GM21367 (cell line): Measurements from ENCODE around the gene NFATC3.
"Not testable (repeated sequence)": the region's sequence is repeated elsewhere in the genome, so short reads cannot be mapped to it uniquely, and the experiment has no call there.

Experiments used
- ATAC-seq: cut with Tn5 transposase; IDR thresholded peaks from one replicate; pipeline ENCODE4 v1.9.1; 2021; ENCODE audit not compliant: unreplicated experiment

The NFATC3 gene

DNA sequence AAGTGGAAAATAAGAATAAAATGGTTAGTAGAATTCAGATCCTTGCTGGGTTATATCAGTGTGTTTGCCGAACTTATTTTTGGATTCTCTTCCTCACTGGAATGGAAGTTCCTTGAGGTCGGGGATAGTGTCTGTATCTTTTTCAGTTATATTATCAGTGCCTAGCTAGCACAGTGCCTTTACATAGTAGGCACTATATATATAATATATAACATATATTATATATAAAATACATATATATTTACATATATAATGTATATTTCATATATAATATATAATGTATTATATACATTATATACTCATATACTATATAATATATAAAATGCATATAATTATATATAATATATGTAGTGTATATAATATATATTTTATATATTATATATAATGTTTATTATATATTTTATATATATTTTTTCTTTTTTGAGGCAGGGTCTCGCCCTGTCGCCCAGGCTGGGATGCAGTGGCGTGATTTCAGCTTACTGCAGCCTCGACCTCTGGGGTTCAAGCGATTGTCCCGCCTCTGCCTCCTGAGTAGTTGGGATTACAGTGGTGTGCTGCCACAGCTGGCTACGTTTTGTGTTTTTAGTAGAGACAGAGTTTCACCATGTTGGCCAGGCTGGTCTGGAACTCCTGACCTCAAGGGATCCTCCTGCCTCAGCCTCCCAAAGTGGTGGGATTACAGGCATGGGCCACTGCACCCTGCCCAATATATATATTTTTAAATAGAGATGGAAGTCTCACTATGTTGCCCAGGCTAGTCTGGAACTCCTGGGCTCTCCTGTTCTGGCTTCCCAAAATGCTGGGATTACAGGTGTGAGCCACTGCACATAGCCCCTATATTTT lies 3.2 kb downstream of the NFATC3 start:
- ATAC-seq, result no peak

DNA sequence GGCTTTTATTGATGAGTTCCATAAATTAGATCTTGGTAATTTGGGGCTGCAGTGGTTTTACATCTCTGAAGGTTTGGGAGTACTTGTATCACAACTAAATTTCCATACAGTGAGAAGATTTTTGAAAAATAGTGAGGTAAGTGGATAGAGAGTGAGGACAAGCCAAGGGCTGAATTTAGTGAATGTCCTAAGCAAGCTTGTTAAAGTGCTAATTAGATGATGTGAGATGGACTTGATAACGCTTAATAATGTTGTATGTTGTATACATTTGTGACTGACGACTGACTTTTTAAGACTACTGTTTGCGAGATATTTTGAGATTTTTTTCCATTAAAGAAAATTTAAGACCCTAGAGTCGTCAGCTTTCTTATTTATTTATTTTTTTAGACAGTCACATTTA lies 3.9 kb downstream of the NFATC3 start:
- ATAC-seq, result no peak

DNA sequence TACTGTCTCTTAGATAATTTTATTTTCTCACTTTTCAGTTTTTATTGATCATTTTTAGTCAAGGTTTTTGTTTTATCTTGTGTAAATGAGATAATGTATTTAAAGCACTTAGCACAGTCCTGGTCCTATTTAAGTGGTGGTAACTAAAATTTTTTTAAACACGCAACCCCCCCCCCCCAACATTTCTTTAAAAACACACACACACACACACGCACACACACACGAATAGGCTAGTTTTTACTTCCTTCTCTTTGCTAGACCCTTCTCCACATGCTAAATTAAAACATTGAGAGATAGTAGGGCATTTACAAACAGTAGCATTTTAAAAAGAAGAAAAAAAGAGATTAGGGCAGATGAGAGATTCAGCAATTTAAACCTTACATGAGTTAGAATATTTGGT lies 5.0 kb downstream of the NFATC3 start:
- ATAC-seq, result no peak

DNA sequence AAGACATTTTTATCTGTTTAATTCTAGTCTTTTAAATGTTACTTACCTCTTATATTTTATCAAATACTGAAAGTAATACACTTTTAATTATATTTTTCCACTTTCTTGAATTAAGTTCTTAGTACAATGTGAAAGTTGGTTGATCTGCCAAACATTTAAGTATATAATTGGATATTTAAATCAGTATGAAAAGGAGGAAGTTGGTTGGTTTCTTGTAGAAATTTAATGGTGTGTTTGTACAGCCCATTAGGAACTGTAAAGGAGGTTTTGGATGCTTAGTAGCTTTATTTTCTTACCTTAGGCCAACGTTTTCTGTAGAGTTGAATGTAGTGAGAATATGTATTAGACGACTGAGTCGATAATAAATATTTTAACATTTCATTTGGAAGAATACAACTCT lies 5.4 kb downstream of the NFATC3 start:
- ATAC-seq, result no peak

DNA sequence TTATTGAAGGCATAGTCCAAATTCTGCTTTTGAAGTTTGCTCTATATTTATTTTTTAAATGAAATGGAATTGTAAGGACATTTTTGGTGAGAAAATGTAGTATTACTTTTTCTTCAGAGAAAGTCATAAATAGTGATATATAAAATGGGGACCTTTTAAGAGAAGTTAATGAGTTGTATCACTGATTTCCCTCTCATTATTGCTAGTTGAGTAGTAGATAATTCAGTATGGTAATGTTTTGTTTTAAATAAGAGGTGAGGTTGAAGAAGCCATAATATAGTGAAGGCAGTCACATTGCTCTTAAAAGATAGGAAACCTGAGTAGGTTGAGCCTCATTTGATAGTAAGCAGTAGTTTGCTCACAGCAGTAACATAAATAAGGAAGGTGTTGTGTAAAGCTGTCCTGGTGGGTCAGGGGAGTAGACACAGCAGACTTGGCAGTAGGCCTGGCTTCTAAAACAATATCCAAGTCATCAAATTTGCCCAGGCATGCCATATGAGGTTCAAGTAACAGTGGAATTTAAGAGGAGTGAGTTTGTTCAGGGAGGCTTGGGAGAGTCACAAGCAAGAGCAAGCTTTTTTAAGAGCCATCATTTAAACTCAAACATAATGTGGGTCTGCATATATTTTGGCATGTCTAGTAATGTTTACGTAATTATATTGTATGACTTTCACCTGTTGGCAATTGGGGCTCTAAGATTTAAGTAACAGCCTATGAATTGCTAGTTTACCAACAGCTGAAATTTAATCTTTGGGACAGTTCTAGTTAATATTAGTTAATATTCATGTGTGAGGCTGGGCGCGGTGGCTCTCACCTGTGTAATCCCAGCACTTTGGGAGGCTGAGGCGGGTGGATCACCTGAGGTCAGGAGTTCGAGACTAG lies 6.5 kb downstream of the NFATC3 start:
- ATAC-seq, result no peak

DNA sequence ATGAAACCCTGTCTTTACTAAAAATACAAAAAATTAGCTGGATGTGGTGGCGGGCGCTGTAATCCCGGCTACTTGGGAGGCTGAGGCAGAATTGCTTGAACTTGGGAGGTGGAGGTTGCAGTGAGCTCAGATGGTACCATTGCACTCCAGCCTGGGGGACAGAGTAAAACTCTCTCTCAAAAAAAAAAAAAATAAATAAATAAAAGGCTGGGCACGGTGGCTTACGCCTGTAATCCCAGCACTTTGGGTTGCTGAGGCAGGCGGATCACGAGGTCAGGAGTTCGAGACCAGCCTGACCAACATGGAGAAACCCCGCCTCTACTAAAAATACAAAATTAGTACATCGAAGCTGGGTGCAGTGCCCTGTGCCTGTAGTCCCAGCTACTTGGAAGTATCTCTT lies 7.1 kb downstream of the NFATC3 start:
- not testable (repeated sequence) for ATAC-seq

DNA sequence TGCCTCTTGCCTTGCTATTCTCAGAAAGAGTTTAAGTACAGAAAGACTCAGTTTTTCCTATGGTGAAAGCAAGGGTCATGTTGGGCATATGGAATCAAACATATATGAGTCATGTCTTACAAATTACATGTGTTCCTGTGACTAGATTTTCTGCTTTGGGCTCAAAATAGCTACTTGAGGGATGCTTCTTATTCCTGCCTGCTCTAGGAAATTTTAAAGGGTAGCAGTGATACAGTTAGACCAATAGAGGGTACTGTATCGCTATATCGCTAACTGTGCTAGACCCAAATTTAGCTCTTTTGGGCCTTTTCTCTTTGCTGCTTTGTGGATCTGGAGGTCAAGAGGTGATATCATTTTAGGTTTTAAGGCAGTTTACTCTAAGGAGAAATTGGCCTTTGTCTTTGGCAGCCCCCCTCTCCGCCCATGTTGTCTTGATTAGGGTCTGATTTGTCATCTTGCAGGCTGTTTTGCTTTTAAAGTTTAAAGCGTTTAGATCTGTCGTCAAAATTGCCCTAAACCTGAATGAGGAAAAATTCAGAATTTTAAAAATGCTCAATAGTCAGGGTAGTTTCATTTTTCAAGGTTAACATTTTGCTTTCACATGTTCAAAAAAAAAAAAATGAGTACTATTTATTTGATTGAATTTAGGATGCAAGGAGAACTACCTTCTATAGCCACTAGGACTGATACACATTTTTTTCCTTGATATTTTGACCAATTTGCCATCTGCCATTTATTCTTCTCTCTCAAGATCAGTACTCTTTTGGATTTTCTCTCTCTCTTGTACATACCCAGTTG lies 8.8 kb downstream of the NFATC3 start:
- ATAC-seq, result no peak

DNA sequence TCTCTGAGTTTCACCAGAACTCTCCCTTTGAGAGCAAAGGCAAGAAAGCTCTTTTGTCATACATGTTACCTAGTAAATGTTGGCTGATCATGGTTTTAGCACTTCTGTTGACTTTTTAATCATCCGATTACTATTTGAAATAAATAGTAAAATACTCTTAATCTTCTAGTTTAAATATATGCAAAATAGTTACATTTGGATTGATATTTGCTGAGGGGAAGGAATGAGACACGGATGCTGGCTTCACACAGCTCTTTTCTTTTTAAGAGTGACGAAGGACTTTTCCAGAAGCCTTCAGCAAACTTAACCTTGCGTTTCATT lies 9.4 kb downstream of the NFATC3 start:
- ATAC-seq, result no peak

DNA sequence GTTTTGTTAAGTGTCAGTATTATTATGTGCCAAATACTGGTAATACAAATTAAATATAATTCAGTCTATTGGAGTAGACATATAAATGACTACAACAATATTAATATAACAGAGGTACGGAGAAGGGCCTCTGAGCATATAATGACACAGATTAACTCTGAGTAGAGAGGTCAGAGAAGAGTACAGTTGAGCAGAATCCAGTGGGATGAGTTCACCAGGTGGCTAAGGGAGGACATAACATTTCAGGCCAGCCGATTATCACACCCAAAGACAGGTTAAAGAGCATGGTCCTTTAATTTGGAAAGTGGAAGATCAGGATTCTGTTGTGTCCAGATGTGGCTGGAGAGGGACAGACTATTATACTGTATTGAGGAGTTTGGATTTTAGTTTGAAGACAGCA lies 11.3 kb downstream of the NFATC3 start:
- ATAC-seq, result no peak

DNA sequence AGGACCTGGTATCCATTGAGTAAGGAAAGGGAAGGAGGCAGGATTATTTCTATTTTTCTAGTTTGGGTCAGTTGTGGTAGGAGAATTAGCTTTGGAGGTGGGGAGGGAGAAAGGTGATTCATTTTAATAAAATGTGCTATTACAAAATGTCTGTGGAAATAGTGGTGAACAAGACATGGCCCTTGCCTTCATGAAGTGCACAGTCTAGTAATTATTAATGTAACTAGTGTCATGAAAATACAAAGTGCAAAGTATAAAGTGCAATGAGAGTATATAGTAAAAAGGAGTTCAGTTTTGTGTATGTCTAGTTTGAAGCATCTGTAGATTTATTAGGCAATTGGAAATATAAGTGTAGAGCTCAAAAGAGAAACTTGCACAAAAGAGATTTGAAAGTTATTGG lies 11.9 kb downstream of the NFATC3 start:
- ATAC-seq, result no peak

DNA sequence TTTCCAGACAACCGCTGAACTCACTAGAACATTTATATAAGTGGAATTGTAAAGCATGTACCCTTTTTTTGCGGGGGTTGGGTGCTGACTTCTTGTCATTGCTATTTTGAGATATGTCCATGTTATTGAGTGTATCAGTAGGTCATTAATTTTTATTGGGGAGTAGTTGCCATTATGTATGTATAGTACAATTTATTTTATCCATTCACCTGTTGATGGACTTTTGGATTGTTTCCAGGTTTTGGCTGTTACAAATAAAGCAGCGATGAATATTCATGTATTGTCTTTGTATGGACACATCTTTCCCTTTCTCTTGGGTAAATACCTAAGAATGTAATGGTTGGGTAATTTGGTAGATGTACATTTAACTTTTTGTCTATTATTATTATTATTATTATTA lies 12.7 kb downstream of the NFATC3 start:
- no peak for ATAC-seq

DNA sequence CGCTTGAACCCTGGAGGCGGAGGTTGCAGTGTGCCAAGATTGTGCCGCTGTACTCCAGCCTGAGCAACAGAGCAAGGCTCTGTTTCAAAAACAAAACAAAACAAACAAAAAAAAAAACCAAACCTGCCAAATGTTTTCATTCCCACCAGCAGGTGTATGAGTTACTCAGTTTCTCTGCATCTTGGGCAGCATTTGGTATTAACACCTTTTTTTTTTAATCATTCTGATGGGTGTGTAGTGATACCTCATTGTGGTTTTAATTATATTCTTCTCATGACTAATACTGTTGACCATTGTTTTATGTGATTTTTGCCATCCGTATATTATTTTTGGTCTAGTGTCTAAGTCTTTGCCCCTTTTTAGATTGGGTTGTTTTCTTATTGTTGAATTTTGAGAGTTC lies 15.3 kb downstream of the NFATC3 start:
- no peak for ATAC-seq

DNA sequence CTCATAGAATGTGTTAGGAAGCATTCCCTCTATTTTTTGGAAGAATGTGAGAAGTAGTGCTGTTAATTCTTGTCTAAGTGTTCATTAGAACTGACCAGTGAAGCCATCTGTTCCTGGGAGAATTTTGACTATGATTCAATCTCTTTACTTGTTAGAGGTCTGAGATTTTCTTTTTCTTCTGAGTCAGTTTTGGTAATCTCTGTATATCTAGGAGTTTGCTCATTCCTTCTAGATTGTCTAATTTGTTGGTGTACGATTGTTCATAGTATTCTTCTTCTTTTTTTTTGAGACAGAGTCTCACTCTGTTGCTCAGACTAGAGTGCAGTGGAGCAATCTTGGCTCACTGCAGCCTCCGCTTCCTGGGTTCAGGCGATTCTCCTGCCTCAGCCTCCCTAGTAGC lies 20.4 kb downstream of the NFATC3 start:
- ATAC-seq, result no peak

DNA sequence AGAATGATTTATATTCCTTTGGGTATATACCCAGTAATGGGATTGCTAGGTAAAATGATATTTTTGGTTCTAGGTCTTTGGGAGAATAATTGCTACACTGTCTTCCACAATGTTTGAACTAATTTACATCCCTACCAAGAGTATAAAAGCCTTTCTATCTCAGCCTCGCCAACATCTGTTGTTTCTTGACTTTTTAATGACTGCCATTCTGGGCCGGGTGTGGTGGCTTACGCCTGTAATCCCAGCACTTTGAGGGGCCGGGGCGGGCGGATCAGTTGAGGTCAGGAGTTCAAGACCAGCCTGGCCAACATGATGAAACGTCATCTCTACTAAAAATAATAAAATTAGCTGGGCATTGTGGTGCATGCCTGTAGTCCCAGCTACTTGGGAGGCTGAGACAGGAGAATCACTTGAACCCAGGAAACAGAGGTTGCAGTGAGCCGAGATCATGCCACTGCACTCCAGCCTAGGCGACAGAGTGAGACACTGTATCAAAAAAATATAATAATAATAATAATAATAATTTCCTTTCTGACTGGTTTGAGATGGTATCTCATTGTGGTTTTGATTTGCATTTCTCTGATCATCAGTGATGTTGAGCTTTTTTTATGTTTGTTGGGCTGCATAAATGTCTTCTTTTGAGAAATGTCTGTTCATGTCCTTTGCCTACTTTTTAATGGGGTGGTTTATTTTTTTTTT lies 22.2 kb downstream of the NFATC3 start:
- ATAC-seq, result not testable (repeated sequence)

DNA sequence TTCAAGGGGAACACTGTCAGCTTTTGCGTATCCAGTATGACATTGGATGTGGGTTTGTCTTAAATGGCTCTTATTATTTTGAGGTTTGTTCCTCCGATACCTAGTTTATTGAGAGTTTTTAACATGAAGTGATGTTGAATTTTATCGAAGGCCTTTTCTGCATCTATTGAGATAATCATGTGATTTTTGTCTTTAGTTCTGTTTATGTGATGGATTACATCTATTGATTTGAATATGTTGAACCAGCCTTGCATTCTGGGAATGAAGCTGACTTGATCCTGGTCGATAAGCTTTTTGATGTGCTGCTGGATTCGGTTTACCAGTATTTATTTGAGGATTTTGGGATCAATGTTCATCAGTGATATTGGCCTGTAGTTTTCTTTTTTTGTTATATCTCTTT lies 24.0 kb downstream of the NFATC3 start:
- ATAC-seq, result not testable (repeated sequence)

DNA sequence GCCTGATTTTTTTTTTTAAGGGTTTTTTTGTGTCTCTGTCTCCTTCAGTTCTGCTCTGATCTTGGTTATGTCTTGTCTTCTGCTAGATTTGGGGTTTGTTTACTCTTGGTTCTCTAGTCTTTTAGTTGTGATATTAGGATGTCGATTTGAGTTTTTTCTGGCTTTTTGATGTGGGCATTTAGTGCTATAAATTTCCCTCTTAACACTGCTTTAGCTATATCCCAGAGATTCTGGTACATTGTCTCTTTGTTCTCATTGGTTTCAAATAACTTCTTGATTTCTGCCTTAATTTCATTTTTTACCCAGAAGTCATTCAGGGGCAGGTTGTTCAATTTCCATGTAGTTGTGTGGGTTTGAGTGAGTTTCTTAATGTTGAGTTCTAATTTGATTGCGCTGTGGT lies 25.4 kb downstream of the NFATC3 start:
- not testable (repeated sequence) for ATAC-seq

DNA sequence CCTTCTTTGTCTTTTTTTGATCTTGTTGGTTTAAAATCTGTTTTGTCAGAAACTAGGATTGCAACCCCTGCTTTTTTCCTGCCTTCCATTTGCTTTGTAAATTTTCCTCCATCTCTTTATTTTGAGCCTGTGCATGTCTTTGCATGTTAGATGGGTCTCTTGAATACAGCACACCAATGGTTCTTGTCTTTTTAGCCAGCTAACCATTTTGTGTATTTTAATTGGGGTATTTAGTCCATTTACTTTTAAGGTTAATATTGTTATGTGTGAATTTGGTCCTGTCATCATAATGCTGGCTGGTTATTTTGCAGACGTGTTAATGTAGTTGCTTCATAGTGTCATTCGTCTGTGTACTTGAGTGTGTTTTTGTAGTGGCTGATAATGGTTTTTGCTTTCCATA lies 26.2 kb downstream of the NFATC3 start:
- ATAC-seq, result no peak

DNA sequence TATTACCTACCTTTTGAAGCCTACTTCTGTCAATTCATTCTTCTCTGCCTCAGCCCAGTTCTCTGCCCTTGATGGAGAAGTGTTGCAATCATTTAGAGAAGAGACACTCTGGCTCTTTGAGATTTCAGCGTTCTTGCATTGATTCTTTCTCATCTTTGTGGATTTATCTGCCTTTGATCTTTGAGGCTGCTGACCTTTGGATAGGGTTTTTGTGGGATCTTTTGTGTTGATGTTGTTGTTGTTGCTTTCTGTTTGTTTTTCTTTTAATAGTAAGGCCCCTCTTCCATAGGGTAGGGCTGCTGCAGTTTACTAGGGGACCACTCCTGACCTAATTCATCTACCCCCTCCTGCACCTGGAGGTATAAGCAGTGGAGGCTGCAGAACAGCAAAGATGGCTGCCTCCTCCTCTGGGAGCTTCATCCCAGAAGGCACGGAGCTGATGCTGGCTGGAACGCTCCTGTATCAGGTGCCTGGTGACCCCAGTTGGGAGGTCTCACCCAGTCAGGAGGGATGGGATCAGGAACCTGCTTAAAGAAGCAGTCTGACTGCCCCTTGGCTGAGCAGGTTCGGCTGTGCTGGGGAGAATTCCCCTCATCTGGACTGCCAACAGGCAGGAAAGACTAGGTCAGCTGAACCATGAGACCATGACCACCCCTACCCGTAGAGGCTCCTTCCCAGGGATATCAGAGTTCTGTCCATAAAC lies 28.0 kb downstream of the NFATC3 start:
- ATAC-seq, result no peak

DNA sequence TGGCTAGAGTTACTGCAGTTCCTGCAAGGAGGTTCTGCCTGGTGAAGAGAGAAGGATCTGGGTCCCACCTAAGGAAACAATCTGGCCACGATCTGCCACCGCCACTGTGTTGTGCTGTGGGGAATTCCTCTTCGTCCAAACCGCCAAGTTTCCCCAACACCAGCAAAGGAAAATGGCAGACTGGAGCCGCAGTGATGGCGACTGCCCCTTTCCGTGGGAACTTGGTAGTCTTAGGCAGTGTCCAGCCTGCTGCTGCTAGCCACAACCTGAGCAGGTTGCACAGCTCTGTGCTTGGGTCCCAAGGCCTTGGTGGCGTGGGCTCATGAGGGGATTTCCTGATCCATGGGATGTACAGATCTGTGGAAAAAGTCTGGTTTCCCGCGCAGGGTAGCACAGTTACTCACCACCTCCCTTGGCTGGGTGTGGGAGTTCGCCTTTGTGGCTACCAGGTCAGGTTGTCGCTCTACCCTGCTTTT lies 28.6 kb downstream of the NFATC3 start:
- ATAC-seq, result no peak

DNA sequence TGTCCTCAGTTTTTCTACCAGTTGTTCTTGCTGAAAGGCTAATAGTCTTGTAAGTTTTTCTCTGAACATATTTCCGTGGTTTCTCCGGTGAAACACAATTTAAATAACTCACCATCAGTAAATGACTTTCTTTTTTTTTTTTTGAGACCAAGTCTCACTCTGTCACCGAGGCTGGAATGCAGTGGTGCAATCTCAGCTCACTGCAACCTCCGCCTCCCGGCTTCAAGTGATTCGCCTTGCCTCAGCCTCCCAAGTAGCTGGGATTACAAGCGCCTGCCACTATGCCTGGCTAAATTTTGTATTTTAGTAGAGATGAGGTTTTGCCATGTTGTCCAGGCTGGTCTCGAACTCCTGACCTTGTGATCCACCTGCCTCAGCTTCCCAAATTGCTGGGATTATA lies 29.8 kb downstream of the NFATC3 start:
- not testable (repeated sequence) for ATAC-seq
